Fibroblast of mammary gland (primary cell): ENCODE results near the gene MYBPH.

Experiments
- DNase-seq: peaks from one replicate; pipeline ENCODE4 v3.0.0-alpha.2; 2010; ENCODE audit warnings: low read depth
- H3K4me3 ChIP-seq: 2 replicates; pipeline ENCODE4 v1.5.1; 2011; ENCODE audit warnings: low read depth, mild to moderate bottlenecking, low read length, moderate library complexity; ENCODE audit not compliant: control insufficient read depth
- TF ChIP-seq, protein P1 (sequence below): conservative IDR thresholded peaks from 2 replicates; pipeline ENCODE4 v1.5.1; 2011; ENCODE audit warnings: low read depth, low read length, inconsistent platforms; ENCODE audit not compliant: control insufficient read depth, insufficient read depth

Gene MYBPH

DNA sequence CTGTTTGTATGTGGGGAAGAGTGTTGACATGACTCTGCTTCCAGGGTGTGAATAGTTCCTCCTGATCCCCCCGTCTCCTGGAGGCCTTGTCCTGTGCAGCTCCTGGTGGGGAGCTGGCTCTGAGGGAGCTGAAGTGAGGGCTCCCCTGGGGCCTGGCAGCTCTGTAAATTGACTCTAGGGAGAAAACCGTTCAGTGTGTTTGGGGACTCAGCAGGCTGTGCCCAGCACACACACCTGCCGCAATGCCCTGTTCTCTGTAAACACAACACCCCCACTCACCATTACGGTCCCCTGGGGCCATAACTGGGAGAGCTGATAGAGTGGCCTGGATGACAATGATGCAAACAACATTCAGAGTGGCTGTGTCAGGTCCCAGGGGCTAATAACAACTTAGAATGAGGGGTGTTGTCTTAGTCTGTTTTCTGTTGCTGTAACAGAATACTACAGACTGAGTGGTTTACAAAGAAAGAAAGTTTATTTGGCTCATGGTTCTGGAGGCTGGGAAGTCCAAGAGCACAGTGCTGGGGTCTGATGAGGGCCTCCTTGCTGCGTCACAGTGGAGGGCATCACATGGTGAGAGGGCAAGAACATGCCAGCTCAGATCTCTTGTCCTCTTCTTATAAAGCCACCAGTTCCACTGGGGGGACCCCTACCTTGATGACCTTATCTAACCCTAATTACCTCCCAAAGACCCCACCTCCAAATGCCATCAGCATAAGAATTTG is 32.8 kb downstream of the MYBPH start:
- TF ChIP-seq, protein P1, sequence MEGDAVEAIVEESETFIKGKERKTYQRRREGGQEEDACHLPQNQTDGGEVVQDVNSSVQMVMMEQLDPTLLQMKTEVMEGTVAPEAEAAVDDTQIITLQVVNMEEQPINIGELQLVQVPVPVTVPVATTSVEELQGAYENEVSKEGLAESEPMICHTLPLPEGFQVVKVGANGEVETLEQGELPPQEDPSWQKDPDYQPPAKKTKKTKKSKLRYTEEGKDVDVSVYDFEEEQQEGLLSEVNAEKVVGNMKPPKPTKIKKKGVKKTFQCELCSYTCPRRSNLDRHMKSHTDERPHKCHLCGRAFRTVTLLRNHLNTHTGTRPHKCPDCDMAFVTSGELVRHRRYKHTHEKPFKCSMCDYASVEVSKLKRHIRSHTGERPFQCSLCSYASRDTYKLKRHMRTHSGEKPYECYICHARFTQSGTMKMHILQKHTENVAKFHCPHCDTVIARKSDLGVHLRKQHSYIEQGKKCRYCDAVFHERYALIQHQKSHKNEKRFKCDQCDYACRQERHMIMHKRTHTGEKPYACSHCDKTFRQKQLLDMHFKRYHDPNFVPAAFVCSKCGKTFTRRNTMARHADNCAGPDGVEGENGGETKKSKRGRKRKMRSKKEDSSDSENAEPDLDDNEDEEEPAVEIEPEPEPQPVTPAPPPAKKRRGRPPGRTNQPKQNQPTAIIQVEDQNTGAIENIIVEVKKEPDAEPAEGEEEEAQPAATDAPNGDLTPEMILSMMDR, result no peak
- DNase-seq, result no peak
- no peak overlapping the region for H3K4me3 ChIP-seq

- H3K4me3 ChIP-seq, result no peak overlapping the region
- DNase-seq, result no peak
- TF ChIP-seq, protein P1, result no peak
These were observed 33.5 kb downstream of the MYBPH start for GRCh38 chr1:203142124-203142523.

GRCh38 chr1:203140743-203141520 is 34.7 kb downstream of the MYBPH start:
- DNase-seq, result no peak
- H3K4me3 ChIP-seq, result no peak overlapping the region
- TF ChIP-seq, protein P1, result no peak

DNA sequence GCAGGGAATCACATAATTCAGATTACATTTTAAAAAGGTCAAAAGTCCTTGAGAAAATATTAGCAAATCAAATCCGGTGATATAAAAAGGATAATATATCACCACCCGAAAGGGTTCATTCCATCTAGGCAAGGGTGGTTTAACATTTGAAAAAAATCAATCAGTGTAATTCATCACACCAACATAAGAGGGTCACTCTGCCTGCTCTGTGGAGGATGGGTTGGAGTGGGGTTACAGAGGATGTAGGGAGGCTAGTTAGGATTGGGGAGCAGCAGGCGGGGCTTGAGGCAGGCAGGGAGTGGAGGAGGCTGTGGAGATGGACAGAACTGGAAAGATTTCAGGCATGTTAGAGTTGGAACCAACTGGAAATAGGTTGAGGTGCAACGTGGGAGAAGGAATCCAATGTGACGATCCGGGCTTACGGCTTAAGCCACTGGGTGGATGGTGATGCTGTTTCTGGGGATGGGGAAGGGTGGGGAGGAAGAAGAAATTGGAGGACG is 35.6 kb downstream of the MYBPH start:
- TF ChIP-seq, protein P1, result no peak
- H3K4me3 ChIP-seq, result no peak overlapping the region
- DNase-seq, result no peak

GRCh38 chr1:203138066-203138465 is 37.6 kb downstream of the MYBPH start:
- no peak overlapping the region for H3K4me3 ChIP-seq
- TF ChIP-seq, protein P1, result no peak
- DNase-seq, result no peak

DNA sequence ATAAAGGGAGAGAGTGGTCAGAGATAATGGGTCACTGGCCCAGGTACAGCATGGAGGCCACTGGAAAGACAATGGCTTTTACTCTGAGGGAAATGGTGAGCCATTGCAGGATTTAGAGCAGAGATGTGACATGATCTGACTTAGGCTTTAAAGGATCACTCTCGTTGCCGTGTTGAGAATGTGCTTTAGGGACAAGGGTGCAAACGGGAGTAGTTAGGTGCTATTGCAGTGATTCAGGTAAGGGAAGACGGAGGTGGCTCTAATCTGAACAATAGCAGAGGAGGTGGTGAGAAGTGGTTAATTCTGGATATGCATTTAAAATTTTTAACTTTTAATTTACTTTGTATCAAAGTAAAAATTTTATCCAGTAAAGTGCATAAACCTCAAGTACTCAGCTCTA is 38.3 kb downstream of the MYBPH start:
- no peak overlapping the region for H3K4me3 ChIP-seq
- TF ChIP-seq, protein P1, result no peak
- no peak for DNase-seq
